CD4-positive, alpha-beta T cell (primary cell): Measurements from ENCODE around the gene PTPMT1. TPM values are rescaled to one million over a fixed set of nuclear protein-coding genes. Genes with fewer than 3 reads are reported as not detected.

Source experiments
- ATAC-seq: fragments of 200-7000 bp; cut with Tn5 transposase; one replicate; pipeline ENCODE4 v1.10.0; 2022; ENCODE audit warnings: mild to moderate bottlenecking; ENCODE audit not compliant: poor library complexity
- CTCF ChIA-PET: fragments of 350-600 bp; sonication (Branson Sonifier 250); formaldehyde crosslinking; loops from one replicate; lab custom pipeline; 2021; ENCODE audit warnings: antibody characterized with exemption, inconsistent platforms; lab: Charles Lee
- POLR2A ChIA-PET: fragments of 350-600 bp; sonication (Branson Sonifier 250); formaldehyde crosslinking; loops from one replicate; lab custom pipeline; 2021; ENCODE audit warnings: antibody characterized with exemption, inconsistent platforms; lab: Charles Lee
- DNase-seq, 14 experiments: peaks; one replicate each; pipeline ENCODE4 v3.0.0-alpha.2; 2013 to 2020; ENCODE audit warnings: mixed read lengths in 2 of 14
- H3K27ac ChIP-seq, 2 donors: one replicate each; pipeline versions ENCODE4 v1.5.1 to v1.7.0; 2013; ENCODE audit warnings: low read length in 2 of 2, low read depth in 1 of 2, mild to moderate bottlenecking in 1 of 2
- H3K27me3 ChIP-seq, 2 experiments: 1 replicate in 1 of 2; 2 replicates in 1 of 2; pipeline versions ENCODE4 v1.6.1 to v1.7.0; 2013; ENCODE audit warnings: low read length in 2 of 2, control low read depth in 1 of 2, mild to moderate bottlenecking in 1 of 2, moderate library complexity in 1 of 2; ENCODE audit not compliant: insufficient read depth in 2 of 2, control insufficient read depth in 1 of 2
- H3K36me3 ChIP-seq: one replicate; pipeline ENCODE4 v1.6.1; 2013; ENCODE audit warnings: low read length, control low read depth; ENCODE audit not compliant: insufficient read depth
- H3K4me1 ChIP-seq: one replicate; pipeline ENCODE4 v1.6.1; 2013; ENCODE audit warnings: low read length, control low read depth; ENCODE audit not compliant: insufficient read depth
- H3K4me3 ChIP-seq: one replicate; pipeline ENCODE4 v1.5.1; 2013; ENCODE audit warnings: mild to moderate bottlenecking, low read length, moderate library complexity
- H3K9me3 ChIP-seq, 2 experiments: 1 replicate in 1 of 2; 2 replicates in 1 of 2; pipeline versions ENCODE4 v1.6.1 to v1.7.0; 2013; ENCODE audit warnings: low read length in 2 of 2, mild to moderate bottlenecking in 2 of 2, control low read depth in 1 of 2, moderate library complexity in 1 of 2; ENCODE audit not compliant: control insufficient read depth in 1 of 2, insufficient read depth in 1 of 2
- H3K27ac Mint-ChIP-seq: one replicate; pipeline ENCODE4 v1.8.0; 2020; ENCODE audit warnings: mixed read lengths
- H3K27me3 Mint-ChIP-seq: one replicate; pipeline ENCODE4 v1.8.0; 2021; ENCODE audit warnings: mixed read lengths
- H3K36me3 Mint-ChIP-seq: one replicate; pipeline ENCODE4 v1.8.0; 2021; ENCODE audit warnings: low read depth, mixed read lengths
- H3K4me1 Mint-ChIP-seq: one replicate; pipeline ENCODE4 v1.8.0; 2021; ENCODE audit warnings: low read depth, mixed read lengths
- H3K4me3 Mint-ChIP-seq: one replicate; pipeline ENCODE4 v1.8.0; 2020; ENCODE audit warnings: mild to moderate bottlenecking, mixed read lengths
- H3K9me3 Mint-ChIP-seq: one replicate; pipeline ENCODE4 v1.8.0; 2020; ENCODE audit warnings: mixed read lengths
- intact Hi-C, 2 experiments: fragments of 100-400 bp; cut with DNase I in 1 of 2; cut with micrococcal nuclease in 1 of 2; formaldehyde crosslinking; loops; one replicate each; pipeline versions ENCODE4 v1.15.1 to v1.9.0; 2023 to 2025; cut with DNase I, micrococcal nuclease
- total RNA-seq, 174 experiments: library from RNA in 2 of 174; stranded (reverse) in 2 of 174; gene quantifications; one replicate each; pipeline ENCODE4 v1.2.3 and lab custom pipeline; 2021 to 2026
- TF ChIP-seq, protein P1 (sequence below): fragments of 200-600 bp; IDR thresholded peaks from one replicate; pipeline ENCODE4 v1.8.0; 2022; ENCODE audit warnings: antibody characterized with exemption, mild to moderate bottlenecking

PTPMT1 gene
- total RNA-seq, 2 experiments from 2014 or later: 18.9 to 26.7 TPM

DNA sequence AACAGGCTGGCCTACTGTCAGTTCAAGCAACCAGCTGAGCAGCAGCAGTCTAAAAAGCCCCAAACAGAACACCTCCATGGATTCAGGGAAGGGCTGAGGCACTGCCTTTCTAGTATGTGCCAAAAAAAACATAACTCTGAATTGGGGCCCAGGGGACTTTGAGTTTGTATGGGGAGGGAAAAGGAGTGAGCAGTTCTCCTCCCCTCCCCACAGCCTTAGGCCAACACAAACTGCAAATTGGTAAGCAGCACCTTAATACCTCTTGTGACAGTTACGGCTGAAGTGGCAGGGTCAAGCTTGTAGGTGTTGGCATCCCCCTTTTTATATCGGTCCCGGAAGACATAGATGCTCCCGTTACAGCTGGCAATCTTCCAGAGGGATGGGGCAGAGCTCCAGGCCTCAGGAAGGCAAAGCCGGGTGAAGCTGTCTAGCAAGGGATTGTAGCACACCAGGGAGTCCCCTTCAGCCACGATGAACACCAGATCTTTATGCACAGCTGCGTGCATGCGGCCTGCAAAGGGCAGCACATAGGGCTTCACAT lies 7.4 kb downstream of the PTPMT1 start:
- peak overlapping the region; percentile 20 for H3K4me3 Mint-ChIP-seq
- POLR2A ChIA-PET: no interaction called here
- no peak overlapping the region for H3K27ac Mint-ChIP-seq

DNA sequence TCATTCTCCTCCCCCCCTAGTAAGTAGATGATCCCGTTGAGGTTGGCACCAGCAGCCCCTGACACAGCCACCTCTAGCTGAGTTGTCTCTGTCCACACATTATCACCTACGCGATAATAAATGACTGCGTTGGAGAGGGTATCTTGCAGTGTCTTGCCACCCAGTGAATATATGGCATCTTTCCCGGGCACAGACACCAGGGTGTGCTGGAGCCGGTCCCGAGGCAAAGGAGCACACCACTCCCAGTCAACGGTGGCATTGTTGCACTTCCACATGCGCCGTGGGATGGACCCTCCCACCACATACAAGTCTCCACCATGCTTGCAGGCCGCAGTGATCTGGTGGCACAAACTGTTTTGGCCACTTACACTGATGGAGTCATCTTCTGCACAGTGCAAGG lies 7.9 kb downstream of the PTPMT1 start:
- H3K36me3 ChIP-seq: peaks cover 56% of the 10 kb centered on the region
- CTCF ChIA-PET: interaction anchor here (0.9 to 1.1 kb wide), 2 partner anchors 10 to 20 kb away, joined by 3 read pairs; no protein-coding TSS in a partner anchor
- POLR2A ChIA-PET: interaction anchor here (0.7 to 1.3 kb wide), 2 partner anchors 8 to 12 kb away, joined by 3 to 5 read pairs; partner anchors contain the start of gene PTPMT1
- H3K27me3 ChIP-seq: no peaks in the 10 kb centered on the region
- Mint-ChIP-seq H3K4me3 (no peak overlapping the region), H3K36me3 (peaks cover 83% of the 10 kb centered on the region), H3K27me3 (no peaks in the 10 kb centered on the region), H3K4me1 (peaks cover 23% of the 10 kb centered on the region), H3K9me3 (no peaks in the 10 kb centered on the region), H3K27ac (peak overlapping the region; percentile 39)
- DNase-seq: no peak
- TF ChIP-seq, protein P1, sequence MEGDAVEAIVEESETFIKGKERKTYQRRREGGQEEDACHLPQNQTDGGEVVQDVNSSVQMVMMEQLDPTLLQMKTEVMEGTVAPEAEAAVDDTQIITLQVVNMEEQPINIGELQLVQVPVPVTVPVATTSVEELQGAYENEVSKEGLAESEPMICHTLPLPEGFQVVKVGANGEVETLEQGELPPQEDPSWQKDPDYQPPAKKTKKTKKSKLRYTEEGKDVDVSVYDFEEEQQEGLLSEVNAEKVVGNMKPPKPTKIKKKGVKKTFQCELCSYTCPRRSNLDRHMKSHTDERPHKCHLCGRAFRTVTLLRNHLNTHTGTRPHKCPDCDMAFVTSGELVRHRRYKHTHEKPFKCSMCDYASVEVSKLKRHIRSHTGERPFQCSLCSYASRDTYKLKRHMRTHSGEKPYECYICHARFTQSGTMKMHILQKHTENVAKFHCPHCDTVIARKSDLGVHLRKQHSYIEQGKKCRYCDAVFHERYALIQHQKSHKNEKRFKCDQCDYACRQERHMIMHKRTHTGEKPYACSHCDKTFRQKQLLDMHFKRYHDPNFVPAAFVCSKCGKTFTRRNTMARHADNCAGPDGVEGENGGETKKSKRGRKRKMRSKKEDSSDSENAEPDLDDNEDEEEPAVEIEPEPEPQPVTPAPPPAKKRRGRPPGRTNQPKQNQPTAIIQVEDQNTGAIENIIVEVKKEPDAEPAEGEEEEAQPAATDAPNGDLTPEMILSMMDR: no peak
- H3K4me3 ChIP-seq: no peak overlapping the region
- intact Hi-C loops: loop anchor here in 1 of 2 experiments (10.0 kb wide), 2 partner anchors 299 to 869 kb away; partner anchors contain the start of genes ARHGAP1, MADD and ZNF408
- no peak for ATAC-seq
- no peak overlapping the region for H3K27ac ChIP-seq
- no peaks in the 10 kb centered on the region for H3K9me3 ChIP-seq
- peaks cover 23% of the 10 kb centered on the region for H3K4me1 ChIP-seq

More for the DNA sequence above, 7.4 kb downstream of the PTPMT1 start:
- Histone ChIP-seq H3K4me1 (peaks cover 17% of the 10 kb centered on the region), H3K27me3 (no peaks in the 10 kb centered on the region), H3K36me3 (peaks cover 56% of the 10 kb centered on the region), H3K27ac (no peak overlapping the region), H3K4me3 (no peak overlapping the region), H3K9me3 (no peaks in the 10 kb centered on the region)
- intact Hi-C loops: loop anchor here in 1 of 2 experiments (10.0 kb wide), 2 partner anchors 298 to 868 kb away; partner anchors contain the start of genes ARHGAP1, MADD and ZNF408
- H3K36me3 Mint-ChIP-seq: peaks cover 77% of the 10 kb centered on the region
- no peak for DNase-seq
- peaks cover 18% of the 10 kb centered on the region for H3K4me1 Mint-ChIP-seq
- CTCF ChIA-PET: interaction anchor here (1.1 kb wide), 1 partner anchor 9 kb away, joined by 3 read pairs; no protein-coding TSS in a partner anchor
- no peaks in the 10 kb centered on the region for H3K9me3 Mint-ChIP-seq
- TF ChIP-seq, protein P1: no peak
- no peaks in the 10 kb centered on the region for H3K27me3 Mint-ChIP-seq
- no peak for ATAC-seq

DNA sequence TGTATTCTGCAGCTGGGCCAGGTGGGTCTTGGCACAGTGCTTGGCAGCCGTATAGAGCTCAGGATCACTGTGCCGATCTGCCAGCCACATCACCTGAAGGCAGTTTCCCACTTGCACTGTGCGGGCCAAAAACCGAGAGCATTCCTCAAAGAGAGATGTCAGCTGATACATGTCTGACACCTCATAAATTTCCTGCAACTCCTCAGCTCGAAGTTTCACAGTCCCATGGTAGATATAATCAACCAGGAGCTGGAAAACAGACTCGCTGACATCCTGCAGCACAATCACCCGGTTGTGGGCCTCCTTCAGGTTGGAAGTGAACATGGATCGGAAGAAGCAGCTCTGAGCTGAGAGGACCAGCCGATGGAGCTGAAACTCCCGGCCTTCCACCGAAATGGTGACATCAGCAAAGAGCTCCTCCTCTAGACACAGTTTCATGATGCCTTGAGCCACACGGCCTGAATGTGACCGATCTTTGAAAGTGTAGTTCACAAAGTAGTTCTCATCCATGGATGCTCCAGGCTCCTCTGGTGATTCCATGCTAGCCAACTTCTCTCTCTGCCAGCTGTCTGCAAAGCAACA lies 12.2 kb downstream of the PTPMT1 start:
- no peaks in the 10 kb centered on the region for H3K9me3 Mint-ChIP-seq
- H3K27me3 ChIP-seq: no peaks in the 10 kb centered on the region
- ChIA-PET POLR2A (interaction anchor here (0.8 to 2.2 kb wide), 5 partner anchors 12 to 189 kb away, joined by 3 to 26 read pairs (median 6); partner anchors contain the start of genes CELF1, FNBP4 and PTPMT1), CTCF (interaction anchor here (1.4 to 3.0 kb wide), 2 partner anchors 12 to 24 kb away, joined by 3 to 11 read pairs; partner anchors contain the start of genes CELF1 and PTPMT1)
- peaks cover 55% of the 10 kb centered on the region for H3K36me3 ChIP-seq
- TF ChIP-seq, protein P1: no peak
- H3K4me1 Mint-ChIP-seq: peaks cover 47% of the 10 kb centered on the region
- peaks cover 38% of the 10 kb centered on the region for H3K4me1 ChIP-seq
- peaks cover 81% of the 10 kb centered on the region for H3K36me3 Mint-ChIP-seq
- H3K27ac Mint-ChIP-seq: peak overlapping the region; percentile 91
- no peaks in the 10 kb centered on the region for H3K27me3 Mint-ChIP-seq
- intact Hi-C loops: loop anchor here (2.0 to 10.0 kb wide), 8 partner anchors 25 to 873 kb away; partner anchors contain the start of genes AGBL2 (in 1 of the 2), ARHGAP1 (in 1 of the 2), CELF1 (in 1 of the 2) and CSTPP1 (in 1 of the 2)
- no peak for ATAC-seq
- H3K4me3 ChIP-seq: peak overlapping the region; percentile 90
- peak overlapping the region; percentile 99 for H3K4me3 Mint-ChIP-seq
- peak overlapping the region in 1 of 2 donors; percentile 81 for H3K27ac ChIP-seq
- no peaks in the 10 kb centered on the region for H3K9me3 ChIP-seq
- DNase-seq: no peak
